GM23338 (cell line): Measurements from ENCODE around the gene KRTAP5-10. TPM values are rescaled to one million over a fixed set of nuclear protein-coding genes. Genes with fewer than 3 reads are reported as not detected.

Source experiments
- ATAC-seq: fragments of 200-7000 bp; cut with Tn5 transposase; 3 replicates; pipeline ENCODE4 v1.9.1; 2020
- DNase-seq: peaks from one replicate; pipeline ENCODE4 v3.0.0-alpha.2; 2015; ENCODE audit warnings: low spot score
- H2AFZ ChIP-seq: fragments of 200-600 bp; sonication (generic); 2 replicates; pipeline ENCODE4 v1.8.0; 2016; ENCODE audit warnings: antibody characterized with exemption, mild to moderate bottlenecking, moderate library complexity
- H3F3A ChIP-seq: fragments of 200-600 bp; sonication (generic); replicated peaks from 2 replicates; pipeline ENCODE4 v1.8.0; 2017; ENCODE audit warnings: antibody characterized with exemption, mixed run types, low read depth
- H3K27ac ChIP-seq: fragments of 200-600 bp; sonication (generic); 2 replicates; pipeline ENCODE4 v1.6.1; 2016; ENCODE audit warnings: low read depth
- H3K27me3 ChIP-seq: fragments of 200-600 bp; sonication (generic); 2 replicates; pipeline ENCODE4 v1.8.0; 2016; ENCODE audit warnings: mild to moderate bottlenecking, mixed run types, moderate library complexity; ENCODE audit not compliant: insufficient read depth
- H3K36me3 ChIP-seq: fragments of 200-600 bp; sonication (generic); 2 replicates; pipeline ENCODE4 v1.8.0; 2016; ENCODE audit warnings: mild to moderate bottlenecking; ENCODE audit not compliant: insufficient read depth
- H3K4me1 ChIP-seq: fragments of 200-600 bp; sonication (generic); 2 replicates; pipeline ENCODE4 v1.8.0; 2016; ENCODE audit warnings: mild to moderate bottlenecking, moderate library complexity; ENCODE audit not compliant: insufficient read depth
- H3K4me2 ChIP-seq: fragments of 200-600 bp; sonication (generic); 2 replicates; pipeline ENCODE4 v1.7.1; 2017; ENCODE audit warnings: mixed run types
- H3K4me3 ChIP-seq: fragments of 200-600 bp; sonication (generic); 2 replicates; pipeline ENCODE4 v1.6.1; 2016; ENCODE audit warnings: mixed run types
- H3K79me2 ChIP-seq: fragments of 200-600 bp; sonication (generic); replicated peaks from 2 replicates; pipeline ENCODE4 v1.8.0; 2017; ENCODE audit warnings: mild to moderate bottlenecking; ENCODE audit not compliant: insufficient read depth
- H3K9me2 ChIP-seq: fragments of 200-600 bp; sonication (generic); 2 replicates; pipeline ENCODE4 v1.8.0; 2017; ENCODE audit not compliant: insufficient read depth
- H4K20me1 ChIP-seq: fragments of 200-600 bp; sonication (generic); replicated peaks from 2 replicates; pipeline ENCODE4 v1.8.0; 2017; ENCODE audit warnings: mild to moderate bottlenecking; ENCODE audit not compliant: insufficient read depth
- H3K27ac Mint-ChIP-seq: 2 replicates; pipeline ENCODE4 v1.8.0; 2020; ENCODE audit warnings: inconsistent platforms, mild to moderate bottlenecking, moderate library complexity, mixed read lengths
- H3K27me3 Mint-ChIP-seq: 3 replicates; pipeline ENCODE4 v1.8.0; 2022; ENCODE audit warnings: low read depth, mild to moderate bottlenecking, moderate library complexity, mixed read lengths, inconsistent platforms; ENCODE audit not compliant: insufficient read depth, poor library complexity
- H3K36me3 Mint-ChIP-seq: 3 replicates; pipeline ENCODE4 v1.8.0; 2021; ENCODE audit warnings: low read depth, mild to moderate bottlenecking, inconsistent platforms, moderate library complexity, mixed read lengths
- H3K4me1 Mint-ChIP-seq: 3 replicates; pipeline ENCODE4 v1.8.0; 2020; ENCODE audit warnings: mild to moderate bottlenecking, inconsistent platforms, mixed read lengths
- H3K4me3 Mint-ChIP-seq: 3 replicates; pipeline ENCODE4 v1.8.0; 2021; ENCODE audit warnings: moderate library complexity, mild to moderate bottlenecking, inconsistent platforms, mixed read lengths
- H3K9me3 Mint-ChIP-seq: 3 replicates; pipeline ENCODE4 v1.8.0; 2020; ENCODE audit warnings: moderate library complexity, mild to moderate bottlenecking, inconsistent platforms, mixed read lengths
- CREB1 ChIP-seq: fragments of 250-450 bp; sonication (Bioruptor Pico); IDR thresholded peaks from 2 replicates; pipeline ENCODE4 v1.5.0; 2020; ENCODE audit warnings: low read depth, mild to moderate bottlenecking, moderate library complexity
- EZH2 ChIP-seq: fragments of 200-600 bp; sonication (generic); IDR thresholded peaks from one replicate; pipeline ENCODE4 v1.8.0; 2017; ENCODE audit warnings: antibody characterized with exemption, mild to moderate bottlenecking, low read depth; ENCODE audit not compliant: unreplicated experiment
- EZH2phosphoT487 ChIP-seq: fragments of 200-600 bp; sonication (generic); IDR thresholded peaks from one replicate; pipeline ENCODE4 v1.8.1; 2018; ENCODE audit warnings: antibody characterized with exemption; ENCODE audit not compliant: unreplicated experiment
- JUNB ChIP-seq: IDR thresholded peaks from one replicate; pipeline ENCODE4 v1.6.1; 2016; ENCODE audit warnings: antibody characterized with exemption; ENCODE audit not compliant: unreplicated experiment
- NANOG ChIP-seq: IDR thresholded peaks from 2 replicates; pipeline ENCODE4 v1.6.1; 2016; ENCODE audit warnings: antibody characterized with exemption, borderline replicate concordance
- POLR2AphosphoS5 ChIP-seq: IDR thresholded peaks from 2 replicates; pipeline ENCODE4 v1.6.1; 2016; ENCODE audit warnings: antibody characterized with exemption, low read depth
- STAT1 ChIP-seq: IDR thresholded peaks from one replicate; pipeline ENCODE4 v1.6.1; 2016; ENCODE audit warnings: antibody characterized with exemption; ENCODE audit not compliant: unreplicated experiment
- ZNF114 ChIP-seq: fragments of 250-450 bp; sonication (Bioruptor Pico); IDR thresholded peaks from 2 replicates; pipeline ENCODE4 v1.5.0; 2020; ENCODE audit warnings: mild to moderate bottlenecking, moderate library complexity
- ZNF331 ChIP-seq: fragments of 250-450 bp; sonication (Bioruptor Pico); IDR thresholded peaks from 2 replicates; pipeline ENCODE4 v1.5.0; 2020; ENCODE audit warnings: low read depth, mild to moderate bottlenecking, moderate library complexity
- long read RNA-seq: library from polyadenylated mRNA; unstranded; transcript quantifications from one replicate; pipeline ENCODE4 v2.0.0, GENCODE V29; 2020; ENCODE audit not compliant: unreplicated experiment
- polyA plus RNA-seq: library from polyadenylated mRNA; unstranded; fragments of >200 nt; fragmentation: Nextera tagmentation; extraction: Ambion mirVana; gene quantifications from 2 replicates; pipeline ENCODE4 v1.2.1, GENCODE V29; 2016
- total RNA-seq: library from RNA; depleted of rRNA; stranded (reverse); fragments of >200 nt; shearing (Covaris generic); gene quantifications from 2 replicates; pipeline ENCODE4 v1.2.3, GENCODE V29; 2014; rRNA removed
- TF ChIP-seq, protein P1 (sequence below), 2 experiments: fragments of 200-600 bp in 1 of 2; sonication (generic) in 1 of 2; conservative IDR thresholded peaks; 2 replicates each; pipeline versions ENCODE4 v1.5.1 to v1.6.1; 2016 to 2017; ENCODE audit warnings: antibody characterized with exemption in 2 of 2, low read depth in 2 of 2, mild to moderate bottlenecking in 2 of 2, moderate library complexity in 1 of 2
- TF ChIP-seq, protein P2 (sequence below): IDR thresholded peaks from 2 replicates; pipeline ENCODE4 v1.6.1; 2016; ENCODE audit warnings: antibody characterized with exemption
- TF ChIP-seq, protein P3 (sequence below): fragments of 250-450 bp; sonication (Bioruptor Pico); IDR thresholded peaks from 2 replicates; pipeline ENCODE4 v1.5.0; 2020; ENCODE audit warnings: mild to moderate bottlenecking, moderate library complexity
- TF ChIP-seq, protein P4 (sequence below): IDR thresholded peaks from one replicate; pipeline ENCODE4 v1.6.1; 2018; ENCODE audit warnings: antibody characterized with exemption; ENCODE audit not compliant: unreplicated experiment

Gene KRTAP5-10, protein sequence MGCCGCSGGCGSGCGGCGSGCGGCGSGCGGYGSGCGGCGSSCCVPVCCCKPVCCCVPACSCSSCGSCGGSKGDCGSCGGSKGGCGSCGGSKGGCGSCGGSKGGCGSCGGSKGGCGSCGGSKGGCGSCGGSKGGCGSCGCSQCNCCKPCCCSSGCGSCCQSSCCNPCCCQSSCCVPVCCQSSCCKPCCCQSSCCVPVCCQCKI
- not detected in 2 replicates for total RNA-seq
- not detected in 2 replicates for polyA plus RNA-seq
- long read RNA-seq = 0 reads

DNA sequence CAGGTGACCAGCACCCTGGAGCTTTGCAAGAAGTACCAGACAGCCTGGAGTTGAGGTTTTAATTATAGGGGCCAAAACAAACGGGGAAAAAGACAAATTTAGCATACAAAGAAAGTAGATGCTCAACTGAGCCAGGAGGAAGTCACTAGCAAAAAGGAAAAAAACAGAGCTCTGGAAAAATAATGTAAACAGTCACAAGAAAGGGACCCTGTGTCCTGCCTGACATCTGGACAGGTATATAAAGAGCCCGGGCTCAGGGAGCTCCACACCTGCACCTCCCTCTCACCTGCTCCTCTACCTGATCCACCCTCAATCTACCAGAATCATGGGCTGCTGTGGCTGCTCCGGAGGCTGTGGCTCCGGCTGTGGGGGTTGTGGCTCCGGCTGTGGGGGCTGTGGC lies at the start of gene KRTAP5-10:
Gene KRTAP5-10 (plus strand): TSS at position 301 of the 400 bp plus-strand sequence. CDS start 25 bp downstream, at position 326.
- Histone ChIP-seq H3K4me3 (no peak within 1 kb of the TSS), H3K27ac (no peak within 1 kb of the TSS), H3K4me1 (peaks cover 16% of the 10 kb centered on the region), H3F3A (no peaks in the 10 kb centered on the region), H3K36me3 (no peaks in the 10 kb centered on the region), H3K4me2 (no peak within 1 kb of the TSS), H3K79me2 (no peaks in the 10 kb centered on the region), H3K9me2 (no peaks in the 10 kb centered on the region), H2AFZ (no peak within 1 kb of the TSS), H4K20me1 (no peaks in the 10 kb centered on the region), H3K27me3 (no peaks in the 10 kb centered on the region)
- peaks cover 9% of the 10 kb centered on the region; the same call in 2 of the 3 replicates for H3K9me3 Mint-ChIP-seq
- TF ChIP-seq NANOG (no peak), ZNF114 (CRISPR knock-in tag) (no peak), POLR2AphosphoS5 (no peak), EZH2phosphoT487 (no peak), ZNF331 (no peak), JUNB (no peak), EZH2 (no peak), CREB1 (CRISPR knock-in tag) (no peak), STAT1 (no peak)
- TF ChIP-seq, protein P1, sequence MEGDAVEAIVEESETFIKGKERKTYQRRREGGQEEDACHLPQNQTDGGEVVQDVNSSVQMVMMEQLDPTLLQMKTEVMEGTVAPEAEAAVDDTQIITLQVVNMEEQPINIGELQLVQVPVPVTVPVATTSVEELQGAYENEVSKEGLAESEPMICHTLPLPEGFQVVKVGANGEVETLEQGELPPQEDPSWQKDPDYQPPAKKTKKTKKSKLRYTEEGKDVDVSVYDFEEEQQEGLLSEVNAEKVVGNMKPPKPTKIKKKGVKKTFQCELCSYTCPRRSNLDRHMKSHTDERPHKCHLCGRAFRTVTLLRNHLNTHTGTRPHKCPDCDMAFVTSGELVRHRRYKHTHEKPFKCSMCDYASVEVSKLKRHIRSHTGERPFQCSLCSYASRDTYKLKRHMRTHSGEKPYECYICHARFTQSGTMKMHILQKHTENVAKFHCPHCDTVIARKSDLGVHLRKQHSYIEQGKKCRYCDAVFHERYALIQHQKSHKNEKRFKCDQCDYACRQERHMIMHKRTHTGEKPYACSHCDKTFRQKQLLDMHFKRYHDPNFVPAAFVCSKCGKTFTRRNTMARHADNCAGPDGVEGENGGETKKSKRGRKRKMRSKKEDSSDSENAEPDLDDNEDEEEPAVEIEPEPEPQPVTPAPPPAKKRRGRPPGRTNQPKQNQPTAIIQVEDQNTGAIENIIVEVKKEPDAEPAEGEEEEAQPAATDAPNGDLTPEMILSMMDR (conservative IDR thresholded peaks at IDR 0.05; ENCODE audit: low read depth in 2 of 2) = no peak
- TF ChIP-seq, protein P2, sequence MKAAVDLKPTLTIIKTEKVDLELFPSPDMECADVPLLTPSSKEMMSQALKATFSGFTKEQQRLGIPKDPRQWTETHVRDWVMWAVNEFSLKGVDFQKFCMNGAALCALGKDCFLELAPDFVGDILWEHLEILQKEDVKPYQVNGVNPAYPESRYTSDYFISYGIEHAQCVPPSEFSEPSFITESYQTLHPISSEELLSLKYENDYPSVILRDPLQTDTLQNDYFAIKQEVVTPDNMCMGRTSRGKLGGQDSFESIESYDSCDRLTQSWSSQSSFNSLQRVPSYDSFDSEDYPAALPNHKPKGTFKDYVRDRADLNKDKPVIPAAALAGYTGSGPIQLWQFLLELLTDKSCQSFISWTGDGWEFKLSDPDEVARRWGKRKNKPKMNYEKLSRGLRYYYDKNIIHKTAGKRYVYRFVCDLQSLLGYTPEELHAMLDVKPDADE = no peak
- TF ChIP-seq, protein P3, sequence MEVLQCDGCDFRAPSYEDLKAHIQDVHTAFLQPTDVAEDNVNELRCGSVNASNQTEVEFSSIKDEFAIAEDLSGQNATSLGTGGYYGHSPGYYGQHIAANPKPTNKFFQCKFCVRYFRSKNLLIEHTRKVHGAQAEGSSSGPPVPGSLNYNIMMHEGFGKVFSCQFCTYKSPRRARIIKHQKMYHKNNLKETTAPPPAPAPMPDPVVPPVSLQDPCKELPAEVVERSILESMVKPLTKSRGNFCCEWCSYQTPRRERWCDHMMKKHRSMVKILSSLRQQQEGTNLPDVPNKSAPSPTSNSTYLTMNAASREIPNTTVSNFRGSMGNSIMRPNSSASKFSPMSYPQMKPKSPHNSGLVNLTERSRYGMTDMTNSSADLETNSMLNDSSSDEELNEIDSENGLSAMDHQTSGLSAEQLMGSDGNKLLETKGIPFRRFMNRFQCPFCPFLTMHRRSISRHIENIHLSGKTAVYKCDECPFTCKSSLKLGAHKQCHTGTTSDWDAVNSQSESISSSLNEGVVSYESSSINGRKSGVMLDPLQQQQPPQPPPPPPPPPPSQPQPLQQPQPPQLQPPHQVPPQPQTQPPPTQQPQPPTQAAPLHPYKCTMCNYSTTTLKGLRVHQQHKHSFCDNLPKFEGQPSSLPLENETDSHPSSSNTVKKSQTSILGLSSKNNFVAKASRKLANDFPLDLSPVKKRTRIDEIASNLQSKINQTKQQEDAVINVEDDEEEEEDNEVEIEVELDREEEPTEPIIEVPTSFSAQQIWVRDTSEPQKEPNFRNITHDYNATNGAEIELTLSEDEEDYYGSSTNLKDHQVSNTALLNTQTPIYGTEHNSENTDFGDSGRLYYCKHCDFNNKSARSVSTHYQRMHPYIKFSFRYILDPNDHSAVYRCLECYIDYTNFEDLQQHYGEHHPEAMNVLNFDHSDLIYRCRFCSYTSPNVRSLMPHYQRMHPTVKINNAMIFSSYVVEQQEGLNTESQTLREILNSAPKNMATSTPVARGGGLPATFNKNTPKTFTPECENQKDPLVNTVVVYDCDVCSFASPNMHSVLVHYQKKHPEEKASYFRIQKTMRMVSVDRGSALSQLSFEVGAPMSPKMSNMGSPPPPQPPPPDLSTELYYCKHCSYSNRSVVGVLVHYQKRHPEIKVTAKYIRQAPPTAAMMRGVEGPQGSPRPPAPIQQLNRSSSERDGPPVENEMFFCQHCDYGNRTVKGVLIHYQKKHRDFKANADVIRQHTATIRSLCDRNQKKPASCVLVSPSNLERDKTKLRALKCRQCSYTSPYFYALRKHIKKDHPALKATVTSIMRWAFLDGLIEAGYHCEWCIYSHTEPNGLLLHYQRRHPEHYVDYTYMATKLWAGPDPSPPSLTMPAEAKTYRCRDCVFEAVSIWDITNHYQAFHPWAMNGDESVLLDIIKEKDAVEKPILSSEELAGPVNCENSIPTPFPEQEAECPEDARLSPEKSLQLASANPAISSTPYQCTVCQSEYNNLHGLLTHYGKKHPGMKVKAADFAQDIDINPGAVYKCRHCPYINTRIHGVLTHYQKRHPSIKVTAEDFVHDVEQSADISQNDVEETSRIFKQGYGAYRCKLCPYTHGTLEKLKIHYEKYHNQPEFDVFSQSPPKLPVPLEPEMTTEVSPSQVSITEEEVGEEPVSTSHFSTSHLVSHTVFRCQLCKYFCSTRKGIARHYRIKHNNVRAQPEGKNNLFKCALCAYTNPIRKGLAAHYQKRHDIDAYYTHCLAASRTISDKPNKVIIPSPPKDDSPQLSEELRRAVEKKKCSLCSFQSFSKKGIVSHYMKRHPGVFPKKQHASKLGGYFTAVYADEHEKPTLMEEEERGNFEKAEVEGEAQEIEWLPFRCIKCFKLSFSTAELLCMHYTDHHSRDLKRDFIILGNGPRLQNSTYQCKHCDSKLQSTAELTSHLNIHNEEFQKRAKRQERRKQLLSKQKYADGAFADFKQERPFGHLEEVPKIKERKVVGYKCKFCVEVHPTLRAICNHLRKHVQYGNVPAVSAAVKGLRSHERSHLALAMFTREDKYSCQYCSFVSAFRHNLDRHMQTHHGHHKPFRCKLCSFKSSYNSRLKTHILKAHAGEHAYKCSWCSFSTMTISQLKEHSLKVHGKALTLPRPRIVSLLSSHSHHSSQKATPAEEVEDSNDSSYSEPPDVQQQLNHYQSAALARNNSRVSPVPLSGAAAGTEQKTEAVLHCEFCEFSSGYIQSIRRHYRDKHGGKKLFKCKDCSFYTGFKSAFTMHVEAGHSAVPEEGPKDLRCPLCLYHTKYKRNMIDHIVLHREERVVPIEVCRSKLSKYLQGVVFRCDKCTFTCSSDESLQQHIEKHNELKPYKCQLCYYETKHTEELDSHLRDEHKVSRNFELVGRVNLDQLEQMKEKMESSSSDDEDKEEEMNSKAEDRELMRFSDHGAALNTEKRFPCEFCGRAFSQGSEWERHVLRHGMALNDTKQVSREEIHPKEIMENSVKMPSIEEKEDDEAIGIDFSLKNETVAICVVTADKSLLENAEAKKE = no peak
- TF ChIP-seq, protein P4, sequence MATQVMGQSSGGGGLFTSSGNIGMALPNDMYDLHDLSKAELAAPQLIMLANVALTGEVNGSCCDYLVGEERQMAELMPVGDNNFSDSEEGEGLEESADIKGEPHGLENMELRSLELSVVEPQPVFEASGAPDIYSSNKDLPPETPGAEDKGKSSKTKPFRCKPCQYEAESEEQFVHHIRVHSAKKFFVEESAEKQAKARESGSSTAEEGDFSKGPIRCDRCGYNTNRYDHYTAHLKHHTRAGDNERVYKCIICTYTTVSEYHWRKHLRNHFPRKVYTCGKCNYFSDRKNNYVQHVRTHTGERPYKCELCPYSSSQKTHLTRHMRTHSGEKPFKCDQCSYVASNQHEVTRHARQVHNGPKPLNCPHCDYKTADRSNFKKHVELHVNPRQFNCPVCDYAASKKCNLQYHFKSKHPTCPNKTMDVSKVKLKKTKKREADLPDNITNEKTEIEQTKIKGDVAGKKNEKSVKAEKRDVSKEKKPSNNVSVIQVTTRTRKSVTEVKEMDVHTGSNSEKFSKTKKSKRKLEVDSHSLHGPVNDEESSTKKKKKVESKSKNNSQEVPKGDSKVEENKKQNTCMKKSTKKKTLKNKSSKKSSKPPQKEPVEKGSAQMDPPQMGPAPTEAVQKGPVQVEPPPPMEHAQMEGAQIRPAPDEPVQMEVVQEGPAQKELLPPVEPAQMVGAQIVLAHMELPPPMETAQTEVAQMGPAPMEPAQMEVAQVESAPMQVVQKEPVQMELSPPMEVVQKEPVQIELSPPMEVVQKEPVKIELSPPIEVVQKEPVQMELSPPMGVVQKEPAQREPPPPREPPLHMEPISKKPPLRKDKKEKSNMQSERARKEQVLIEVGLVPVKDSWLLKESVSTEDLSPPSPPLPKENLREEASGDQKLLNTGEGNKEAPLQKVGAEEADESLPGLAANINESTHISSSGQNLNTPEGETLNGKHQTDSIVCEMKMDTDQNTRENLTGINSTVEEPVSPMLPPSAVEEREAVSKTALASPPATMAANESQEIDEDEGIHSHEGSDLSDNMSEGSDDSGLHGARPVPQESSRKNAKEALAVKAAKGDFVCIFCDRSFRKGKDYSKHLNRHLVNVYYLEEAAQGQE = no peak
- H3K36me3 Mint-ChIP-seq = no peaks in the 10 kb centered on the region; the same call in 2 of the 3 replicates
- peaks cover 38% of the 10 kb centered on the region for H3K4me1 Mint-ChIP-seq
- no peak for ATAC-seq
- no peak within 1 kb of the TSS for H3K27ac Mint-ChIP-seq
- H3K4me3 Mint-ChIP-seq = no peak within 1 kb of the TSS; the same call in 2 of the 3 replicates
- peaks cover 12% of the 10 kb centered on the region for H3K27me3 Mint-ChIP-seq
- no peak for DNase-seq
